ENCODE measurements around the gene IRX5.

DNA sequence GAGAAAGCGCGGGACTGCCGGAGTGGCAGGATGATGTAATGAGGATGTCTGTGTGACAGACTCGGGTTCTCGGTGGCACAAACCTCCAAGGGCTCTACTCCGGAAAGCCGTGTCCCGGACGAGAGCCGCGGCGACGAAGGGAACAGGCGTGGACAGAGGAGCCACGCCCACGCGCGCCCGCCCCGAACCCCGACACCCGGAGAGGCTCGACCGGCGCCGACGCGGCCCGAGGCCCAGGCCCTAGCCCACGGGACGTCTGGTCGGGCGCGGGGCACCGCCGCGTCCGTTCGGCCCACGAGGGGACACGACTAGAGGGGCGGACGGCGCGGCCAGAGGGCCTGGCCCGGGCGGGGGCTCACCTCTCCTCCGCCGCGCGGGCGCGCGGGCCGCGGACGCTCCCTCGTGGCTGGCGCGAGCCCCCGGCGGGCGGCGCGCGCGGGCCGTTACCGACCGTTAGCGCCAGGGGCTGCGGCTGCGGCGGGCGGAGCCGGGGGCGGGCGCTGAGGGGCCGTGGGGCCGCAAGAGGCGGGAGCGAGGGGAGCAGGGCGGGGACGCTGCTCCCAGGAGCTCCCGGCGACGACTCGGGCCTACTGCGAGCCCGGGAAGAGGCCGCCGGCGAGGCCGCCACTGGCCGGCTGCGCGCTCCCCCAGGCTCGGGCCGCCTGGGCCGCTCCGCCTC is 2.1 kb upstream of the IRX5 start:
- TF ChIP-seq TCF4 (CRISPR knock-in tag; IDR thresholded peaks at IDR 0.05; ENCODE audit: borderline replicate concordance) = no peak
- TF ChIP-seq CSDC2 (CRISPR knock-in tag; IDR thresholded peaks at IDR 0.05) = no peak
- TF ChIP-seq BACH2 (CRISPR knock-in tag; IDR thresholded peaks at IDR 0.05; ENCODE audit: borderline replicate concordance) = no peak
- TF ChIP-seq, protein P1, sequence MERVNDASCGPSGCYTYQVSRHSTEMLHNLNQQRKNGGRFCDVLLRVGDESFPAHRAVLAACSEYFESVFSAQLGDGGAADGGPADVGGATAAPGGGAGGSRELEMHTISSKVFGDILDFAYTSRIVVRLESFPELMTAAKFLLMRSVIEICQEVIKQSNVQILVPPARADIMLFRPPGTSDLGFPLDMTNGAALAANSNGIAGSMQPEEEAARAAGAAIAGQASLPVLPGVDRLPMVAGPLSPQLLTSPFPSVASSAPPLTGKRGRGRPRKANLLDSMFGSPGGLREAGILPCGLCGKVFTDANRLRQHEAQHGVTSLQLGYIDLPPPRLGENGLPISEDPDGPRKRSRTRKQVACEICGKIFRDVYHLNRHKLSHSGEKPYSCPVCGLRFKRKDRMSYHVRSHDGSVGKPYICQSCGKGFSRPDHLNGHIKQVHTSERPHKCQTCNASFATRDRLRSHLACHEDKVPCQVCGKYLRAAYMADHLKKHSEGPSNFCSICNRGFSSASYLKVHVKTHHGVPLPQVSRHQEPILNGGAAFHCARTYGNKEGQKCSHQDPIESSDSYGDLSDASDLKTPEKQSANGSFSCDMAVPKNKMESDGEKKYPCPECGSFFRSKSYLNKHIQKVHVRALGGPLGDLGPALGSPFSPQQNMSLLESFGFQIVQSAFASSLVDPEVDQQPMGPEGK (CRISPR knock-in tag; IDR thresholded peaks at IDR 0.05; ENCODE audit: borderline replicate concordance) = no peak
- no peak for TF ChIP-seq TOX (CRISPR knock-in tag; IDR thresholded peaks at IDR 0.05; ENCODE audit: borderline replicate concordance)
- TF ChIP-seq OSR1 (CRISPR knock-in tag; IDR thresholded peaks at IDR 0.05) = no peak
